A673 (cell line): Measurements from ENCODE around the gene CST11. TPM values are rescaled to one million over a fixed set of nuclear protein-coding genes. Genes with fewer than 3 reads are reported as not detected.

Experiments used
- BruUV-seq: library from RNA; stranded (reverse); fragments of 400-500 nt; replicated peaks from 2 replicates; lab custom pipeline; 2021; lab: Mats Ljungman, UMichigan
- CTCF ChIA-PET: fragments of 300-600 bp; sonication (Branson Sonifier 250); formaldehyde crosslinking; loops from one replicate; lab custom pipeline; 2022; ENCODE audit warnings: antibody characterized with exemption; lab: Charles Lee
- POLR2A ChIA-PET: fragments of 300-600 bp; sonication (Branson Sonifier 250); formaldehyde crosslinking; loops from one replicate; lab custom pipeline; 2022; ENCODE audit warnings: antibody characterized with exemption; ENCODE audit not compliant: low non-redundant PET; lab: Charles Lee
- DNase-seq: peaks from one replicate; pipeline ENCODE4 v3.0.0-alpha.2; 2015; ENCODE audit warnings: low spot score
- H3K27ac ChIP-seq: fragments of 200-600 bp; sonication (generic); 2 replicates; pipeline ENCODE4 v1.5.1; 2016; ENCODE audit warnings: mixed run types, low read depth, mild to moderate bottlenecking, mixed read lengths, antibody characterized with exemption, low read length; ENCODE audit not compliant: poor library complexity, severe bottlenecking
- H3K27me3 ChIP-seq: fragments of 200-600 bp; sonication (generic); replicated peaks from 2 replicates; pipeline ENCODE4 v1.6.1; 2017; ENCODE audit warnings: mixed run types, low read depth, mild to moderate bottlenecking, mixed read lengths, antibody characterized with exemption, low read length; ENCODE audit not compliant: insufficient read depth, poor library complexity
- H3K36me3 ChIP-seq: fragments of 200-600 bp; sonication (generic); 2 replicates; pipeline ENCODE4 v1.6.1; 2016; ENCODE audit warnings: mixed run types, mild to moderate bottlenecking, mixed read lengths, antibody characterized with exemption, low read length; ENCODE audit not compliant: insufficient read depth, poor library complexity, severe bottlenecking
- H3K4me1 ChIP-seq: fragments of 200-600 bp; sonication (generic); 2 replicates; pipeline ENCODE4 v1.6.1; 2017; ENCODE audit warnings: mixed run types, mild to moderate bottlenecking, mixed read lengths, antibody characterized with exemption, low read length; ENCODE audit not compliant: insufficient read depth, poor library complexity, severe bottlenecking
- H3K4me3 ChIP-seq: fragments of 200-600 bp; sonication (generic); 2 replicates; pipeline ENCODE4 v1.5.1; 2016; ENCODE audit warnings: low read depth, mixed run types, mild to moderate bottlenecking, mixed read lengths, low read length; ENCODE audit not compliant: poor library complexity, severe bottlenecking
- H3K9me3 ChIP-seq: fragments of 200-600 bp; sonication (generic); 2 replicates; pipeline ENCODE4 v1.6.1; 2016; ENCODE audit warnings: mixed run types, low read depth, mild to moderate bottlenecking, mixed read lengths, antibody characterized with exemption, low read length; ENCODE audit not compliant: poor library complexity, severe bottlenecking
- CTCF ChIP-seq: fragments of 300-800, 200-600 bp; sonication (generic); conservative IDR thresholded peaks from 2 replicates; pipeline ENCODE4 v1.5.1; 2017; ENCODE audit warnings: low read depth, mild to moderate bottlenecking, antibody characterized with exemption, low read length, moderate library complexity, mixed read lengths
- EZH2 ChIP-seq: fragments of 200-600 bp; sonication (generic); IDR thresholded peaks from 2 replicates; pipeline ENCODE4 v1.6.1; 2017; ENCODE audit warnings: borderline replicate concordance, low read depth, mild to moderate bottlenecking, mixed read lengths, antibody characterized with exemption, low read length; ENCODE audit not compliant: poor library complexity, severe bottlenecking
- intact Hi-C: fragments of 100-400 bp; cut with micrococcal nuclease; formaldehyde crosslinking; loops from one replicate; pipeline ENCODE4 v1.10.0; 2022; ENCODE audit not compliant: unreplicated experiment
- total RNA-seq: library from RNA; stranded (reverse); gene quantifications from 2 replicates; pipeline ENCODE4 v1.2.3, GENCODE V29; 2021

Gene CST11
- total RNA-seq, 1 experiment from 2014 or later: not detected

GRCh38 chr20:23461180-23461579, 8.5 kb upstream of the CST11 start:
- Histone ChIP-seq H3K27me3 (no peaks in the 10 kb centered on the region), H3K9me3 (no peaks in the 10 kb centered on the region), H3K36me3 (no peaks in the 10 kb centered on the region), H3K4me1 (no peaks in the 10 kb centered on the region), H3K27ac (no peak overlapping the region), H3K4me3 (no peak overlapping the region)
- intact Hi-C loops: no loop called here
- no TSS peak for BruUV-seq
- POLR2A ChIA-PET: interaction anchor here (0.7 kb wide), 1 partner anchor 149 kb away, joined by 3 read pairs; no protein-coding TSS in a partner anchor
- CTCF ChIA-PET: no interaction called here
- no peak for DNase-seq
- TF ChIP-seq EZH2: no peak
- no peak for TF ChIP-seq CTCF

GRCh38 chr20:23459461-23460150, 6.9 kb upstream of the CST11 start:
- POLR2A ChIA-PET: no interaction called here
- CTCF ChIA-PET: no interaction called here
- intact Hi-C loops: no loop called here
- Histone ChIP-seq H3K4me3 (no peak overlapping the region), H3K27me3 (no peaks in the 10 kb centered on the region), H3K9me3 (no peaks in the 10 kb centered on the region), H3K36me3 (no peaks in the 10 kb centered on the region), H3K4me1 (no peaks in the 10 kb centered on the region), H3K27ac (no peak overlapping the region)
- DNase-seq: no peak
- BruUV-seq: no TSS peak
- TF ChIP-seq CTCF: no peak
- TF ChIP-seq EZH2: no peak

GRCh38 chr20:23456873-23457272, 4.2 kb upstream of the CST11 start:
- no peak for DNase-seq
- H3K36me3 ChIP-seq: no peaks in the 10 kb centered on the region
- CTCF ChIA-PET: no interaction called here
- TF ChIP-seq CTCF: no peak
- no peak for TF ChIP-seq EZH2
- intact Hi-C loops: no loop called here
- no peaks in the 10 kb centered on the region for H3K27me3 ChIP-seq
- H3K27ac ChIP-seq: no peak overlapping the region
- H3K4me1 ChIP-seq: no peaks in the 10 kb centered on the region
- no TSS peak for BruUV-seq
- POLR2A ChIA-PET: no interaction called here
- no peak overlapping the region for H3K4me3 ChIP-seq
- H3K9me3 ChIP-seq: no peaks in the 10 kb centered on the region
